Naive thymus-derived CD4-positive, alpha-beta T cell (primary cell): ENCODE results near the gene RPL34. TPM values are rescaled to one million over a fixed set of nuclear protein-coding genes. Genes with fewer than 3 reads are reported as not detected.

Source experiments
- ATAC-seq: fragments of 150-1000 bp; cut with Tn5 transposase; 2 replicates; pipeline ENCODE4 v1.10.0; 2021; ENCODE audit warnings: mild to moderate bottlenecking, moderate library complexity
- CTCF ChIA-PET: fragments of 350-600 bp; sonication (Branson Sonifier 250); formaldehyde crosslinking; loops from one replicate; lab custom pipeline; 2021; ENCODE audit warnings: antibody characterized with exemption; lab: Charles Lee
- POLR2A ChIA-PET: fragments of 350-600 bp; sonication (Branson Sonifier 250); formaldehyde crosslinking; loops from one replicate; lab custom pipeline; 2021; ENCODE audit warnings: antibody characterized with exemption, inconsistent platforms; lab: Charles Lee
- DNase-seq, 9 donors: peaks; one replicate each; pipeline versions ENCODE4 v3.0.0 to v3.0.0-alpha.2; 2020 to 2022; ENCODE audit warnings: mixed read lengths in 1 of 9
- H3K27ac ChIP-seq: one replicate; pipeline ENCODE4 v1.7.0; 2013; ENCODE audit warnings: mild to moderate bottlenecking, low read depth, low read length, moderate library complexity
- H3K27me3 ChIP-seq, 2 donors: one replicate each; pipeline ENCODE4 v1.7.0; 2013; ENCODE audit warnings: low read length in 2 of 2, mild to moderate bottlenecking in 2 of 2, moderate library complexity in 2 of 2; ENCODE audit not compliant: control insufficient read depth in 2 of 2, insufficient read depth in 2 of 2
- H3K36me3 ChIP-seq, 3 experiments: 1 replicate in 2 of 3; 2 replicates in 1 of 3; pipeline ENCODE4 v1.7.0; 2013; ENCODE audit warnings: low read length in 3 of 3, mild to moderate bottlenecking in 3 of 3, moderate library complexity in 1 of 3; ENCODE audit not compliant: insufficient read depth in 3 of 3, control insufficient read depth in 2 of 3
- H3K4me1 ChIP-seq, 2 donors: one replicate each; pipeline ENCODE4 v1.7.0; 2013; ENCODE audit warnings: low read length in 2 of 2, mild to moderate bottlenecking in 2 of 2, moderate library complexity in 1 of 2; ENCODE audit not compliant: control insufficient read depth in 2 of 2, insufficient read depth in 2 of 2
- H3K4me3 ChIP-seq: 2 replicates; pipeline ENCODE4 v1.7.0; 2013; ENCODE audit warnings: mild to moderate bottlenecking, low read length
- H3K9me3 ChIP-seq, 3 experiments: 1 replicate in 2 of 3; 2 replicates in 1 of 3; pipeline ENCODE4 v1.7.0; 2013; ENCODE audit warnings: low read length in 3 of 3; ENCODE audit not compliant: control insufficient read depth in 2 of 3
- H3K27ac Mint-ChIP-seq, 9 donors: one replicate each; pipeline ENCODE4 v1.8.0; 2020 to 2022; ENCODE audit warnings: mixed read lengths in 9 of 9, mild to moderate bottlenecking in 8 of 9, moderate library complexity in 5 of 9, inconsistent platforms in 2 of 9
- H3K27me3 Mint-ChIP-seq, 5 donors: one replicate each; pipeline ENCODE4 v1.8.0; 2021 to 2022; ENCODE audit warnings: mixed read lengths in 5 of 5, mild to moderate bottlenecking in 1 of 5
- H3K36me3 Mint-ChIP-seq, 5 donors: one replicate each; pipeline ENCODE4 v1.8.0; 2020 to 2022; ENCODE audit warnings: mixed read lengths in 5 of 5, mild to moderate bottlenecking in 3 of 5, inconsistent platforms in 1 of 5
- H3K4me1 Mint-ChIP-seq, 7 donors: one replicate each; pipeline ENCODE4 v1.8.0; 2020 to 2022; ENCODE audit warnings: mixed read lengths in 7 of 7, mild to moderate bottlenecking in 3 of 7, inconsistent platforms in 1 of 7
- H3K4me3 Mint-ChIP-seq, 10 donors: one replicate each; pipeline ENCODE4 v1.8.0; 2020 to 2022; ENCODE audit warnings: mild to moderate bottlenecking in 10 of 10, mixed read lengths in 10 of 10, moderate library complexity in 6 of 10, inconsistent platforms in 2 of 10
- H3K9me3 Mint-ChIP-seq, 11 donors: one replicate each; pipeline ENCODE4 v1.8.0; 2020 to 2022; ENCODE audit warnings: mixed read lengths in 11 of 11, mild to moderate bottlenecking in 4 of 11, inconsistent platforms in 1 of 11, moderate library complexity in 1 of 11
- intact Hi-C, 2 donors: fragments of 100-400 bp; cut with micrococcal nuclease; formaldehyde crosslinking; loops; one replicate each; pipeline ENCODE4 v1.15.1; 2023
- polyA plus RNA-seq, 2 donors: library from polyadenylated mRNA; unstranded; fragments of 300-500 nt; fragmentation: Illumina TruSeq; gene quantifications; one replicate each; pipeline ENCODE4 v1.2.3, GENCODE V29; 2021
- total RNA-seq, 6 experiments: library from RNA in 5 of 6; stranded (reverse) in 5 of 6; gene quantifications; 1 replicate in 5 of 6; 2 replicates in 1 of 6; pipeline ENCODE4 v1.2.3 and lab custom pipeline; 2021 to 2026

Gene RPL34
- total and polyA plus RNA-seq, 7 experiments from 2014 or later: 1,411 to 6,068 (median 3,263) TPM

- POLR2A ChIA-PET: interaction anchor here (0.6 kb wide), 1 partner anchor 1642 kb away, joined by 3 read pairs; no protein-coding TSS in a partner anchor
- no peaks in the 10 kb centered on the region for H3K36me3 ChIP-seq
- H3K27me3 ChIP-seq: no peaks in the 10 kb centered on the region
- CTCF ChIA-PET: no interaction called here
- Mint-ChIP-seq H3K27ac (no peak overlapping the region), H3K4me3 (no peak overlapping the region), H3K9me3 (peaks cover 0 to 5% (median 0%) of the 10 kb centered on the region in 11 donors), H3K4me1 (peaks cover 0 to 3% (median 0%) of the 10 kb centered on the region in 7 donors), H3K36me3 (peaks cover 3 to 40% (median 16%) of the 10 kb centered on the region in 5 donors), H3K27me3 (no peaks in the 10 kb centered on the region)
- H3K4me3 ChIP-seq: no peak overlapping the region
- intact Hi-C loops: no loop called here
- H3K9me3 ChIP-seq: no peaks in the 10 kb centered on the region
- no peak overlapping the region for H3K27ac ChIP-seq
- DNase-seq (no peak), ATAC-seq (no peak)
- no peaks in the 10 kb centered on the region for H3K4me1 ChIP-seq
Observed at GRCh38 chr4:108674356-108674977, 54.1 kb downstream of the RPL34 start.

Other genes starting within 250 kb of the RPL34 start
- 10 to 100 TPM; 31.8 to 98.2 (median 55.6) TPM for gene OSTC, start 30.0 kb downstream of the RPL34 start, total RNA-seq
- gene OSTC, start 30.0 kb downstream of the RPL34 start, polyA plus RNA-seq: 100 to 1,000 TPM in 1 of 2 donors, 10 to 100 TPM in 1; 89.2 to 119 TPM
- not detected for gene ETNPPL, start 142.5 kb downstream of the RPL34 start, total RNA-seq
- gene ETNPPL, start 142.5 kb downstream of the RPL34 start, polyA plus RNA-seq: not detected